PC-9 (cell line): ENCODE measurements around the gene DLGAP5.

Source experiments
- EZH2 ChIP-seq: fragments of 200-600 bp; sonication (generic); IDR thresholded peaks from 2 replicates; pipeline ENCODE4 v1.8.0; 2017; ENCODE audit warnings: antibody characterized with exemption, low read depth
- TF ChIP-seq, protein P1 (sequence below): fragments of 200-600 bp; sonication (generic); conservative IDR thresholded peaks from 2 replicates; pipeline ENCODE4 v1.6.1; 2017; ENCODE audit warnings: mixed run types, antibody characterized with exemption, mild to moderate bottlenecking, moderate library complexity

DNA sequence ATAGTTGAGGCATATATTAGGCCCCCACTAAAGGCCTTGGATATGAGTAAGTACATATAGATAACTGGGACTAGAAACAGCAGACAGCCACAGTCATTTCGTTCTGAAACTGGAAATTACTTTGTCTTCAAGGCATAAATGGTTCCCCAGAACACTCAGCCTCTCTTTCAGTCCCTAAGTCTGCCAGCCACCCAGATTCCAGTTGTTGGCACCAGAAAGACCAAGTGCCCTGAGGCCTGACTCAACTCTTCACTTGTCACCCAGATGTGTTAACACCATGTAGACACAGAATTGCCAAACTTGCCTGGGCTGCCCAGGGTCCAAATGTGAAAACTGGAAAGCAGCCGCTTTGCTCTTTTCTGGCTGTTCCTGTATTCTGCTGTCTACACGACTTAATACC, 65.4 kb downstream of the DLGAP5 start:
- TF ChIP-seq, protein P1, sequence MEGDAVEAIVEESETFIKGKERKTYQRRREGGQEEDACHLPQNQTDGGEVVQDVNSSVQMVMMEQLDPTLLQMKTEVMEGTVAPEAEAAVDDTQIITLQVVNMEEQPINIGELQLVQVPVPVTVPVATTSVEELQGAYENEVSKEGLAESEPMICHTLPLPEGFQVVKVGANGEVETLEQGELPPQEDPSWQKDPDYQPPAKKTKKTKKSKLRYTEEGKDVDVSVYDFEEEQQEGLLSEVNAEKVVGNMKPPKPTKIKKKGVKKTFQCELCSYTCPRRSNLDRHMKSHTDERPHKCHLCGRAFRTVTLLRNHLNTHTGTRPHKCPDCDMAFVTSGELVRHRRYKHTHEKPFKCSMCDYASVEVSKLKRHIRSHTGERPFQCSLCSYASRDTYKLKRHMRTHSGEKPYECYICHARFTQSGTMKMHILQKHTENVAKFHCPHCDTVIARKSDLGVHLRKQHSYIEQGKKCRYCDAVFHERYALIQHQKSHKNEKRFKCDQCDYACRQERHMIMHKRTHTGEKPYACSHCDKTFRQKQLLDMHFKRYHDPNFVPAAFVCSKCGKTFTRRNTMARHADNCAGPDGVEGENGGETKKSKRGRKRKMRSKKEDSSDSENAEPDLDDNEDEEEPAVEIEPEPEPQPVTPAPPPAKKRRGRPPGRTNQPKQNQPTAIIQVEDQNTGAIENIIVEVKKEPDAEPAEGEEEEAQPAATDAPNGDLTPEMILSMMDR: no peak
- TF ChIP-seq EZH2: no peak
